HEK293 (cell line): ENCODE data around the gene INSL3.

ENCODE experiments used
- CTCF ChIA-PET: fragments of 350-600 bp; formaldehyde crosslinking; extraction: SDS; loops from one replicate; lab custom pipeline; 2021; ENCODE audit warnings: antibody characterized with exemption; lab: Yijun Ruan, JAX
- POLR2A ChIA-PET: fragments of 300-600 bp; formaldehyde crosslinking; extraction: SDS; loops from one replicate; lab custom pipeline; 2020; ENCODE audit warnings: antibody characterized with exemption, inconsistent platforms; lab: Yijun Ruan, JAX
- H3K27ac ChIP-seq: fragments of 200-500 bp; sonication (Bioruptor generic); 2 replicates; pipeline ENCODE4 v1.5.1; 2014; ENCODE audit warnings: low read depth, low read length, control low read depth, inconsistent platforms; ENCODE audit errors: extremely low read depth
- H3K36me3 ChIP-seq, 2 experiments: fragments of 200-500 bp in 1 of 2; sonication (Bioruptor generic) in 1 of 2; 1 replicate in 1 of 2; 2 replicates in 1 of 2; pipeline ENCODE4 v1.5.1; 2014 to 2017; ENCODE audit warnings: inconsistent platforms in 2 of 2, low read length in 2 of 2; ENCODE audit not compliant: control insufficient read depth in 2 of 2, insufficient read depth in 1 of 2
- H3K4me1 ChIP-seq: fragments of 200-500 bp; sonication (Bioruptor generic); 2 replicates; pipeline ENCODE4 v1.5.1; 2014; ENCODE audit warnings: mild to moderate bottlenecking, low read length, inconsistent platforms; ENCODE audit not compliant: control insufficient read depth, insufficient read depth
- H3K4me3 ChIP-seq: 2 replicates; pipeline ENCODE4 v1.5.1; 2011; ENCODE audit warnings: low read depth, mild to moderate bottlenecking, control low read depth, low read length, moderate library complexity
- H3K9me3 ChIP-seq: fragments of 200-500 bp; sonication (Bioruptor generic); 2 replicates; pipeline ENCODE4 v1.5.1; 2014; ENCODE audit warnings: low read depth, low read length, inconsistent platforms; ENCODE audit not compliant: control insufficient read depth, insufficient read depth
- CTCF ChIP-seq: fragments of 450-650 bp; formaldehyde crosslinking; IDR thresholded peaks from 2 replicates; pipeline ENCODE4 v1.5.1; 2016; ENCODE audit warnings: missing biosample characterization, missing genetic modification characterization
- GLI2 ChIP-seq: fragments of 450-650 bp; formaldehyde crosslinking; IDR thresholded peaks from 2 replicates; pipeline ENCODE4; 2017; ENCODE audit warnings: missing biosample characterization, missing genetic modification characterization, low read depth, borderline replicate concordance
- MYNN ChIP-seq: fragments of 450-650 bp; formaldehyde crosslinking; IDR thresholded peaks from 2 replicates; pipeline ENCODE4 v1.5.1; 2016; ENCODE audit warnings: missing biosample characterization, missing genetic modification characterization, borderline replicate concordance
- PATZ1 ChIP-seq: fragments of 450-650 bp; formaldehyde crosslinking; IDR thresholded peaks from 2 replicates; pipeline ENCODE4 v1.5.1; 2016; ENCODE audit warnings: missing biosample characterization, missing genetic modification characterization
- PBX3 ChIP-seq: sonication (generic); formaldehyde crosslinking; IDR thresholded peaks from 2 replicates; pipeline ENCODE4 v1.8.1; 2022; ENCODE audit warnings: mild to moderate bottlenecking, moderate library complexity, missing genetic modification reagents
- PRDM4 ChIP-seq: fragments of 450-650 bp; formaldehyde crosslinking; IDR thresholded peaks from 2 replicates; pipeline ENCODE4 v1.5.1; 2017; ENCODE audit warnings: missing biosample characterization, missing genetic modification characterization
- RBAK ChIP-seq: fragments of 450-650 bp; formaldehyde crosslinking; IDR thresholded peaks from 2 replicates; pipeline ENCODE4 v1.5.1; 2016; ENCODE audit warnings: missing biosample characterization, missing genetic modification characterization
- SETDB1 ChIP-seq: IDR thresholded peaks from one replicate; pipeline ENCODE4 v1.6.1; 2017; ENCODE audit warnings: mild to moderate bottlenecking, low read length, moderate library complexity, mixed read lengths; ENCODE audit not compliant: insufficient read length
- TRIM28 ChIP-seq: IDR thresholded peaks from 2 replicates; pipeline ENCODE4 v1.6.1; 2011; ENCODE audit warnings: low read length, control low read depth, borderline replicate concordance
- ZBTB8A ChIP-seq: fragments of 450-650 bp; formaldehyde crosslinking; IDR thresholded peaks from 2 replicates; pipeline ENCODE4 v1.5.1; 2016; ENCODE audit warnings: missing biosample characterization, missing genetic modification characterization
- ZFHX2 ChIP-seq: fragments of 450-650 bp; formaldehyde crosslinking; conservative IDR thresholded peaks from 2 replicates; pipeline ENCODE4 v1.5.1; 2016; ENCODE audit warnings: missing biosample characterization, missing genetic modification characterization
- ZNF155 ChIP-seq: fragments of 450-650 bp; formaldehyde crosslinking; IDR thresholded peaks from 2 replicates; pipeline ENCODE4 v1.5.1; 2016; ENCODE audit warnings: missing biosample characterization, missing genetic modification characterization
- ZNF280C ChIP-seq: fragments of 450-650 bp; formaldehyde crosslinking; IDR thresholded peaks from 2 replicates; pipeline ENCODE4 v1.5.1; 2016; ENCODE audit warnings: missing biosample characterization, missing genetic modification characterization
- ZNF394 ChIP-seq: fragments of 450-650 bp; formaldehyde crosslinking; IDR thresholded peaks from 2 replicates; pipeline ENCODE4 v1.5.1; 2016; ENCODE audit warnings: missing biosample characterization, missing genetic modification characterization, mild to moderate bottlenecking, moderate library complexity, borderline replicate concordance
- ZNF398 ChIP-seq: fragments of 450-650 bp; formaldehyde crosslinking; IDR thresholded peaks from 2 replicates; pipeline ENCODE4 v1.5.1; 2017; ENCODE audit warnings: missing biosample characterization, missing genetic modification characterization
- ZNF529 ChIP-seq: fragments of 450-650 bp; formaldehyde crosslinking; IDR thresholded peaks from 2 replicates; pipeline ENCODE4 v1.5.1; 2017; ENCODE audit warnings: missing genetic modification characterization, missing biosample characterization; ENCODE audit not compliant: insufficient replicate concordance
- ZNF629 ChIP-seq: fragments of 450-650 bp; formaldehyde crosslinking; IDR thresholded peaks from 2 replicates; pipeline ENCODE4 v1.5.1; 2017; ENCODE audit warnings: missing biosample characterization, missing genetic modification characterization
- ZNF701 ChIP-seq: fragments of 450-650 bp; formaldehyde crosslinking; IDR thresholded peaks from 2 replicates; pipeline ENCODE4 v1.5.1; 2016; ENCODE audit warnings: missing biosample characterization, missing genetic modification characterization
- ZNF777 ChIP-seq: fragments of 450-650 bp; formaldehyde crosslinking; IDR thresholded peaks from 2 replicates; pipeline ENCODE4 v1.5.1; 2017; ENCODE audit warnings: missing biosample characterization, missing genetic modification characterization, borderline replicate concordance
- ZNF785 ChIP-seq: fragments of 450-650 bp; formaldehyde crosslinking; IDR thresholded peaks from 2 replicates; pipeline ENCODE4 v1.5.1; 2016; ENCODE audit warnings: missing biosample characterization, missing genetic modification characterization

The INSL3 gene

GRCh38 chr19:17775991-17776803, 45.1 kb downstream of the INSL3 start (continued):
- TF ChIP-seq ZNF785 (no peak), RBAK (tag by site-specific recombination) (no peak), ZBTB8A (no peak), ZNF398 (peak; percentile 45; the same call in 1 of the 2 replicates), MYNN (tag by site-specific recombination) (no peak), PATZ1 (tag by site-specific recombination) (0 out of 2 replicates have a peak, but pooled peaks have one; percentile 17), TRIM28 (no peak), ZNF701 (no peak), ZNF394 (tag by site-specific recombination) (peak; percentile 65; the same call in 1 of the 2 replicates), ZNF629 (tag by site-specific recombination) (no peak), CTCF (tag by site-specific recombination) (no peak), PBX3 (CRISPR knock-in tag) (no peak)

GRCh38 chr19:17775245-17775927, 45.9 kb downstream of the INSL3 start:
- H3K4me1 ChIP-seq, result no peaks in the 10 kb centered on the region
- no peak overlapping the region for H3K4me3 ChIP-seq
- no peak overlapping the region for H3K27ac ChIP-seq
- CTCF ChIA-PET, result interaction anchor here (0.6 to 3.2 kb wide), 29 partner anchors 8 to 362 kb away, joined by 3 to 16 read pairs (median 4); partner anchors contain the start of gene UNC13A
- H3K36me3 ChIP-seq, result no peaks in the 10 kb centered on the region
- POLR2A ChIA-PET, result no interaction called here
- H3K9me3 ChIP-seq, result no peaks in the 10 kb centered on the region
- no peak for TF ChIP-seq ZNF529
- TF ChIP-seq GLI2 (tag by site-specific recombination), result no peak
- no peak for TF ChIP-seq ZNF280C
- TF ChIP-seq ZNF777 (tag by site-specific recombination), result no peak
- no peak for TF ChIP-seq ZNF155
- no peak for TF ChIP-seq SETDB1
- TF ChIP-seq PRDM4, result no peak
- TF ChIP-seq ZFHX2, result peak; percentile 88
- TF ChIP-seq CTCF (tag by site-specific recombination), result peak; percentile 73; the same call in 1 of the 2 replicates
